Activated CD8-positive, alpha-beta T cell treated with anti-CD3 and anti-CD28 coated beads for 36 hours (primary cell): ENCODE data around the gene PTPRD. TPM values are rescaled to one million over a fixed set of nuclear protein-coding genes. Genes with fewer than 3 reads are reported as not detected.

ENCODE experiments used
- ATAC-seq: fragments of 200-7000 bp; cut with Tn5 transposase; one replicate; pipeline ENCODE4 v1.10.0; 2021; ENCODE audit warnings: mild to moderate bottlenecking, moderate library complexity
- CTCF ChIA-PET: fragments of 350-600 bp; sonication (Branson Sonifier 250); formaldehyde crosslinking; loops from one replicate; lab custom pipeline; 2021; ENCODE audit warnings: antibody characterized with exemption; lab: Charles Lee
- POLR2A ChIA-PET: fragments of 350-600 bp; sonication (Branson Sonifier 250); formaldehyde crosslinking; loops from one replicate; lab custom pipeline; 2021; ENCODE audit warnings: antibody characterized with exemption; lab: Charles Lee
- DNase-seq: peaks from one replicate; pipeline ENCODE4 v3.0.0-alpha.2; 2020
- H3K27ac Mint-ChIP-seq: one replicate; pipeline ENCODE4 v1.8.0; 2021; ENCODE audit warnings: mild to moderate bottlenecking, mixed read lengths
- H3K27me3 Mint-ChIP-seq: one replicate; pipeline ENCODE4 v1.8.0; 2021; ENCODE audit warnings: mixed read lengths
- H3K36me3 Mint-ChIP-seq: one replicate; pipeline ENCODE4 v1.8.0; 2021; ENCODE audit warnings: low read depth, mixed read lengths
- H3K4me1 Mint-ChIP-seq: one replicate; pipeline ENCODE4 v1.8.0; 2021; ENCODE audit warnings: low read depth, mixed read lengths
- H3K4me3 Mint-ChIP-seq: one replicate; pipeline ENCODE4 v1.8.0; 2021; ENCODE audit warnings: mild to moderate bottlenecking, moderate library complexity, mixed read lengths
- H3K9me3 Mint-ChIP-seq: one replicate; pipeline ENCODE4 v1.8.0; 2021; ENCODE audit warnings: mixed read lengths
- CTCF ChIP-seq: fragments of 200-600 bp; IDR thresholded peaks from one replicate; pipeline ENCODE4 v1.8.0; 2022; ENCODE audit warnings: antibody characterized with exemption, mild to moderate bottlenecking
- intact Hi-C: fragments of 100-400 bp; cut with micrococcal nuclease; formaldehyde crosslinking; loops from one replicate; pipeline ENCODE4 v1.10.0; 2022
- total RNA-seq, 2 experiments: library from RNA; stranded (reverse); gene quantifications; one replicate each; pipeline ENCODE4 v1.2.3, GENCODE V29; 2021

Gene PTPRD
- total RNA-seq, 2 experiments from 2014 or later, result not detected

GRCh38 chr9:10235376-10235775, 377.4 kb downstream of the PTPRD start:
- TF ChIP-seq CTCF, result no peak
- ChIA-PET CTCF (no interaction called here), POLR2A (no interaction called here)
- H3K27me3 Mint-ChIP-seq, result no peaks in the 10 kb centered on the region
- H3K27ac Mint-ChIP-seq, result no peak overlapping the region
- no peaks in the 10 kb centered on the region for H3K36me3 Mint-ChIP-seq
- no peaks in the 10 kb centered on the region for H3K4me1 Mint-ChIP-seq
- no peak overlapping the region for H3K4me3 Mint-ChIP-seq
- H3K9me3 Mint-ChIP-seq, result peaks cover 8% of the 10 kb centered on the region
- intact Hi-C loops, result no loop called here
- DNase-seq (no peak), ATAC-seq (no peak)

GRCh38 chr9:10232352-10232930, 380.4 kb downstream of the PTPRD start:
- Mint-ChIP-seq H3K27ac (no peak overlapping the region), H3K4me3 (no peak overlapping the region), H3K27me3 (no peaks in the 10 kb centered on the region), H3K36me3 (no peaks in the 10 kb centered on the region), H3K9me3 (peaks cover 6% of the 10 kb centered on the region), H3K4me1 (no peaks in the 10 kb centered on the region)
- ChIA-PET CTCF (no interaction called here), POLR2A (no interaction called here)
- no peak for TF ChIP-seq CTCF
- intact Hi-C loops, result no loop called here
- ATAC-seq, result no peak
- no peak for DNase-seq

- Mint-ChIP-seq H3K4me3 (no peak overlapping the region), H3K36me3 (no peaks in the 10 kb centered on the region), H3K27ac (no peak overlapping the region), H3K4me1 (no peaks in the 10 kb centered on the region), H3K9me3 (peaks cover 8% of the 10 kb centered on the region), H3K27me3 (no peaks in the 10 kb centered on the region)
- DNase-seq, result no peak
- POLR2A ChIA-PET, result no interaction called here
- intact Hi-C loops, result no loop called here
- no peak for TF ChIP-seq CTCF
- CTCF ChIA-PET, result no interaction called here
- ATAC-seq, result no peak
Observed at GRCh38 chr9:10230512-10230911, 382.3 kb downstream of the PTPRD start.

GRCh38 chr9:10228082-10228481, 384.7 kb downstream of the PTPRD start:
- ChIA-PET POLR2A (no interaction called here), CTCF (no interaction called here)
- no peak for DNase-seq
- intact Hi-C loops, result no loop called here
- no peaks in the 10 kb centered on the region for H3K4me1 Mint-ChIP-seq
- no peaks in the 10 kb centered on the region for H3K36me3 Mint-ChIP-seq
- no peak for ATAC-seq
- no peaks in the 10 kb centered on the region for H3K27me3 Mint-ChIP-seq
- peaks cover 8% of the 10 kb centered on the region for H3K9me3 Mint-ChIP-seq
- no peak overlapping the region for H3K4me3 Mint-ChIP-seq
- TF ChIP-seq CTCF, result no peak
- H3K27ac Mint-ChIP-seq, result no peak overlapping the region

GRCh38 chr9:10226996-10227395, 385.8 kb downstream of the PTPRD start:
- H3K4me3 Mint-ChIP-seq, result no peak overlapping the region
- H3K27me3 Mint-ChIP-seq, result no peaks in the 10 kb centered on the region
- no peak for TF ChIP-seq CTCF
- H3K4me1 Mint-ChIP-seq, result no peaks in the 10 kb centered on the region
- H3K27ac Mint-ChIP-seq, result no peak overlapping the region
- CTCF ChIA-PET, result no interaction called here
- H3K9me3 Mint-ChIP-seq, result peaks cover 6% of the 10 kb centered on the region
- POLR2A ChIA-PET, result no interaction called here
- no peak for DNase-seq
- no peak for ATAC-seq
- H3K36me3 Mint-ChIP-seq, result no peaks in the 10 kb centered on the region
- intact Hi-C loops, result no loop called here
